NCI-H226 (cell line): ENCODE data around the gene EZH1.
"Not testable (repeated sequence)": the region's sequence is repeated elsewhere in the genome, so short reads cannot be mapped to it uniquely, and the experiment has no call there.

Experiments used
- DNase-seq: peaks from one replicate; pipeline ENCODE4 v3.0.0-alpha.2; 2015

Gene EZH1

GRCh38 chr17:42680331-42680808 is 64.5 kb downstream of the EZH1 start:
- no peak for DNase-seq

GRCh38 chr17:42679492-42680330 is 65.1 kb downstream of the EZH1 start:
- DNase-seq = peak; percentile 7

- peak; percentile 48 for DNase-seq
Observed at GRCh38 chr17:42678951-42679491, 65.8 kb downstream of the EZH1 start.

- peak; percentile 84 for DNase-seq
Observed at GRCh38 chr17:42677921-42678781, 66.7 kb downstream of the EZH1 start.

GRCh38 chr17:42677012-42677857 is 67.6 kb downstream of the EZH1 start:
- peak; percentile 96 for DNase-seq

GRCh38 chr17:42676424-42677011 is 68.3 kb downstream of the EZH1 start, which contains the start of gene PLEKHH3:
Gene PLEKHH3, minus strand, starts transcription at chr17:42676994. Its CDS starts 431 bp downstream, at chr17:42676563.
- DNase-seq = peak; percentile 16

GRCh38 chr17:42675965-42676423 is 68.8 kb downstream of the EZH1 start:
- DNase-seq = peak; percentile 24

GRCh38 chr17:42675348-42675964 is 69.4 kb downstream of the EZH1 start:
- DNase-seq = no peak

GRCh38 chr17:42674755-42675347 is 70.0 kb downstream of the EZH1 start:
- DNase-seq = no peak

- peak; percentile 49 for DNase-seq
Observed at GRCh38 chr17:42673885-42674754, 70.7 kb downstream of the EZH1 start.

- DNase-seq = no peak
Observed at GRCh38 chr17:42673266-42673884, 71.5 kb downstream of the EZH1 start.

GRCh38 chr17:42672038-42672437 is 72.8 kb downstream of the EZH1 start:
- no peak for DNase-seq

GRCh38 chr17:42670789-42671657 is 73.8 kb downstream of the EZH1 start:
- no peak for DNase-seq

- no peak for DNase-seq
Observed at GRCh38 chr17:42669977-42670788, 74.7 kb downstream of the EZH1 start.

GRCh38 chr17:42669705-42669976 is 75.2 kb downstream of the EZH1 start:
- DNase-seq = no peak

GRCh38 chr17:42667088-42667951 is 77.5 kb downstream of the EZH1 start:
- DNase-seq = peak; percentile 99

- not testable (repeated sequence) for DNase-seq
Observed at GRCh38 chr17:42666126-42666525, 78.7 kb downstream of the EZH1 start.
